T-helper 1 cell treated with Interleukin-12 subunit alpha and Interleukin-12 subunit beta and Interleukin-4 antibody, amounts not matched to agents 30 ng/mL and 1 ng/mL, for 36 hours (primary cell): ENCODE data around the gene ATPAF2. TPM values are rescaled to one million over a fixed set of nuclear protein-coding genes. Genes with fewer than 3 reads are reported as not detected.

Source experiments
- intact Hi-C: fragments of 100-400 bp; cut with micrococcal nuclease; formaldehyde crosslinking; loops from one replicate; pipeline ENCODE4 v1.15.1; 2024
- total RNA-seq: library from RNA; stranded (reverse); gene quantifications from 2 replicates; pipeline ENCODE4 v1.2.3, GENCODE V29; 2022

ATPAF2 gene
- total RNA-seq, 1 donor from 2014 or later = 33.2 TPM

DNA sequence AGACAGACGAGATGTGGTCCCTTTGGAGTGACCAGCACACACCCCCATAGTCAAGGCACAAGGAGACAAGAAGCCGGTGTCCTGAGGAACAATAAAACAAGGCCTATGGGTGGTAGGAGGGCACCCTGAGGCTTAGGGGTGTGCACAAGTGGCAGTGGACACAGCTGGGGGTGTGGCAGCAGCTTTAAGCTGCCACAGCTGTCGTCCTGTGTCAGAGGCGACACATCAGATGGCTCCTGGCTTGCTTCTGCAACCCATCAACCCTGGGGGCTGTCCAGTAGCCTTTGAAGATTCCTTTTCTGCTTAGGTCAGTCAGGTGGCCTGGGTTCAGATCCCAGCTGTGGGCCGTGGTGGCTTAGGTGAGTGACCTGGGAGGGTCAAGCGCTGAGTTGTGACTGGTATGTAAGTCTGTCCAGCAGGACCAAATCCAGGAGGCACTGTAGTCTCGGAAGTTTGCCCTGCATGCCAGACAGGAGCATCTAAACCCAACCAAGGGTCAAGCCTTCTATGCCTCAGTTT, 50.5 kb downstream of the ATPAF2 start:
- intact Hi-C loops = no loop called here

DNA sequence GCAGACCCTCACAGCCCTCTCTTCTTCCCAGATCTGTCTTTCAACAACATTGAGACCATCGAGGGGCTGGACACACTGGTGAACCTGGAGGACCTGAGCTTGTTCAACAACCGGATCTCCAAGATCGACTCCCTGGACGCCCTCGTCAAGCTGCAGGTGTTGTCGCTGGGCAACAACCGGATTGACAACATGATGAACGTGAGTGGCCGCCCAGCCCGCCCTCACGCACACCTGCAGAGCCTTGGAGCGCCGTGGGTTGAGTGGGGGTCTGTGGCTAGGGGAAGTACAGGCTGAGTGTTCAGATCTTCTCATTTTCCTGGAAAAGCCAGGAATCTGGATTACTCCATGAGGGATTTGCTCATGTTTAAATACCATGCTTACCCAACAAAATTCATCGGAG, 51.1 kb downstream of the ATPAF2 start:
- intact Hi-C loops = no loop called here

DNA sequence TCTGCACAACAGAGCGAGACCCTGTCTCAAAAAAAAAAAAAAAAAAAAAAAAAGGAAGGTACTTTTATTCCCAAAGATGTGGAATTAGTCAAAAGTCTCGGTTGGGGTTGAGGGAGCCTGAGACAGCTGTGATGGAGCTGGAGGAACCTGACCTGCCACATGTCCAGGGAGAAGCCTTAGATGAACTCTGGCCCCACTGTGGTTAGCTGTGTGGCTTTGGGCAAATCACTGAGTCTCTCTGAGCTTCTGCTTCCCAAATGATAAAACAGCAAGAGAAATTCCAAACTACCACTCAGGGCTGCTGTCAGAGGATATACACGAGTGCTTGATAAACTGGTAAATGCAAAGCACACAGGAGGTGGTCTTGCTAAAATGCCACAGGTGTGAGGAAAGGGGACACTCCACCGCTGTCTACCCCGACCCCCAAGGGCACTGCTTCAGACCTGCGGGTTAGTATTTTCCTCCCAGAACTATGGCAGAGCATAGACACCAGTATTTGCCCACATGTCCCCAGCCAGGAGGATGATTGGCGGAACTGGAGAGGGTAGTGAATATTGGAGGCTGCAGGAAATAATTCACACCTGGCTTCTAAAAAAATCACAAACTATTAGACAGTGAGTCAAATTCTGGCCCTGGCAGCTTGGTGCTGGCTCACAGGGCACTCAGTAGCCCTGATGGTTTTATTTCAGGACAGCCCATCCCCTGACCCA, 51.6 kb downstream of the ATPAF2 start:
- intact Hi-C loops = no loop called here

GRCh38 chr17:17985555-17985954, 53.4 kb downstream of the ATPAF2 start:
- intact Hi-C loops = no loop called here

DNA sequence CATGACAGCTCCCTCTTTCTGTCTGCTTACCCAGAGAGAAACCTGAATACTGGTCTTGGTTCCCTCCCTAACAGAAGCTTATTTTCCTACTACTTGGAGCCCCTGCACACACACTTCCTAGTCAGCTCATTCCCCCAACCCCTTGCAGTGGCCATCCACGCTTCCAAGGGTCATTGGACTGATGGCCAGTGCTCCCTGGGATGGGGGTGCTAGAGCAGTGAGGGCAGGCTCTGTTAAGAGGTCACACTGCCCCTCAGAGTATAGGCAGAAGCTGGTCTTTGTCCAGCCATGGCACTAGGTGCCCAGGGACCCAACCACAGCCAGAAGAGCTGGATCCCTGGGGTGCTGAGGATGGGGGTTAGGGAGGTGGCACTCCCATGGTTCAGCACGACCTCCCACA, 53.8 kb downstream of the ATPAF2 start:
- intact Hi-C loops = no loop called here

- intact Hi-C loops = no loop called here
Observed at GRCh38 chr17:17983776-17984175, 55.2 kb downstream of the ATPAF2 start.

- intact Hi-C loops = no loop called here
Observed at GRCh38 chr17:17983376-17983775, 55.6 kb downstream of the ATPAF2 start.

GRCh38 chr17:17982801-17983200, 56.2 kb downstream of the ATPAF2 start:
- intact Hi-C loops = no loop called here

DNA sequence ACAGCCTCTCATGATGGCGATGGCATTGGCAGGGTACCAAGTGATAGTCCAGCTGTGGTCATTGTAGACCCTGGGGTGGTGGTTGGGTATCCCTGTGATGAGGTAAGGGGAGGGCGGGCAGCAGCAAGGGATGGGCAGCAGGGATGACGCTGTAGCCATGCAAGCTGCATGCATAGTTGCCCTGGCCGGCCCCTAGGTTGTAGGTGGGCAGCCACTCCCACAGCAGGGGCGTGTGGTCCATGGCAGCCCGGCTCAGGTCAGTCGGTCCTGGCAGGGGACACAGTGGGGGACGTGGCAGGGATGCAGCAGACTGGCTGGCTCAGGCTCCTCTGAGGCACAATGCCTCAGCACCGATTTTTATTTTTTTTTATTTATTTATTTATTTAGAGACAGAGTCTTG, 57.6 kb downstream of the ATPAF2 start:
- intact Hi-C loops = no loop called here

DNA sequence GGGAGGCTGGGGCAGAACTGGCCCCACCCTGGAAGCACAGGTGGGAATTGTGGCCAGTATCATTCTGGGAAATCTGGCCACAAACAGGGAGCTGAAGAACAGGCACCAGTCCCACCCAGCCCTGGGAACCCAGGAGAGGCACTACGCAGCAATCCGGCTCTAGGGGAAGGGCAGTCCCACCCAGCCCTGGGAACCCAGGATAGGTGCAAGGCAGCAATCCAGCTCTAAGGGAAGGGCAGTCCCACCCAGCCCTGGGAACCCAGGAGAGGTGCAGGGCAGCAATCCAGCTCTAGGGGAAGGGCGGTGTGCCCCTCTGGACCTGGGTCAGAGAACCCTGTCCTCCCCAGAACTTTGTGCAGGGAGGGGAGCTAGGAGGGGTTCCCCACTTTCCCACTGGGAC, 59.2 kb downstream of the ATPAF2 start:
- intact Hi-C loops = loop anchor here (10.0 kb wide), 2 partner anchors 505 to 775 kb away; partner anchors contain the start of genes MED9 and PLD6

GRCh38 chr17:17978481-17979424, 60.2 kb downstream of the ATPAF2 start:
- intact Hi-C loops = loop anchor here (10.0 kb wide), 2 partner anchors 504 to 774 kb away; partner anchors contain the start of genes MED9 and PLD6

- intact Hi-C loops = loop anchor here (10.0 kb wide), 2 partner anchors 502 to 772 kb away; partner anchors contain the start of genes MED9 and PLD6
Observed at GRCh38 chr17:17976931-17977570, 61.9 kb downstream of the ATPAF2 start.

DNA sequence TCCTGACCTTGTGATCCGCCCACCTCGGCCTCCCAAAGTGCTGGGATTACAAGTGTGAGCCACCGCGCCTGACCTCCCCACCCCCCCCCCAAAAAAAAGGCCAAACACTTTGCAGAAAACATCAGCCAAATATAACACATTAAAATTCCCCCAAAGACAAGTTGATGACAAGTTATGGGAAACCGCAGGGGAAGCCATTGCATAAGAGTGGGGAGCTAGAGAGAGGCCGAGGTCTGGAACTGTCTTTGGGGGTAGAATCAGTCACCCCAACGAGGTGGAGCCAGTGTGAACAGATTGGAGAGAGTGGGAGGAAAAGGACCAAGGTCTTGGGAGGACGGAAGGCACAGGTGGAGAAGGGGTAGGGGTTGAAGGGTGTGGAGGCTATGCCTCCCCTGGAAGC, 63.5 kb downstream of the ATPAF2 start:
- intact Hi-C loops = loop anchor here (10.0 kb wide), 2 partner anchors 501 to 771 kb away; partner anchors contain the start of genes MED9 and PLD6

- intact Hi-C loops = loop anchor here (1.0 to 10.0 kb wide), 20 partner anchors 15 to 768 kb away; partner anchors contain the start of genes ALKBH5, ATPAF2, COPS3 and DRG2
Observed at GRCh38 chr17:17972952-17973254, 66.1 kb downstream of the ATPAF2 start.

DNA sequence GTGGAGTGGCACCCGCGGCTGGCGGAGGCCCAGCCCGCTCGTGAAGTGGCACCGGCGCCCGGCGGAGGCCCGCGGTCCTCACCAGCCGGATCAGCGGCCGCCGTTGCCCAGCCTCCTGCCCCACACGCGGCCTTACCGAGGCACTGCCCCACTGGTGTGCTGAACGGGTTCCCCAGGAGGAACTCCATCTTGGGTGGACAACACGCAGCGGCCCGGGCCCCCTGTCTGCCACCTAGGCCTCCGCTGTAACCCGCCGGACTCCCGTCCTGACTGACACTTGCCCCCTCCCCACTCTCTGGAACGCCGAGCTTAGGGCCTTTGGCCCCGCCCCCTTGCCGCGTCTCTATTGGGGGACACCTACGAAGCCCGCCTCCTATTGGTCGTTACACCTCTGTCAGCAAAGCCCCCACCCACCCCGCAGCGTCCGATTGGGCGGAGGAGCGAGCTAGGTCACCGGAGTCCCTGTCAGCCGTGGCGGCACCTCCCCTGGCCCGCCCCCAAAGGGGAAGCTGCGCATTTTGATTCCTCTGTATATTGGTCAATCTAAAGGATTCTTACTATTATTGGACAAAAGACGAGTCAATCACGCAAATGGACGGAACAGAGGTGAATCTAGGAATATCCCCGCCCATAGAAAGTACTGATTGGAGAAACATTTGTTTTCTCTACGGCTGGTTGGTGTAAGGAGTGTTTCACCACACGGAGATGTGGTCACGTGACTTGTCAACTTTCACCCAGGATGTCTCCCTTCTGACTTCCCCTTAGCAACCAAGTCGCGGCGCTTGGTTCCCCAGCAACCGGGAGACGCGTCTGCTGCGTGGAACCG, 66.6 kb downstream of the ATPAF2 start, which contains the start of the genes DRC3 and TOM1L2:
TSS of gene DRC3 (plus strand) at position 737 of the 826 bp plus-strand sequence. CDS start 4,737 bp downstream, outside the sequence.
TSS of gene TOM1L2 (minus strand) at position 275 of the 826 bp plus-strand sequence. CDS start at position 188, 87 bp downstream.
- intact Hi-C loops = loop anchor here (1.0 to 10.0 kb wide), 20 partner anchors 14 to 768 kb away; partner anchors contain the start of genes ALKBH5, ATPAF2, COPS3 and DRG2

- intact Hi-C loops = loop anchor here (1.0 to 10.0 kb wide), 20 partner anchors 13 to 767 kb away; partner anchors contain the start of genes ALKBH5, ATPAF2, COPS3 and DRG2
Observed at GRCh38 chr17:17971431-17972125, 67.4 kb downstream of the ATPAF2 start.

- intact Hi-C loops = loop anchor here (5.0 to 10.0 kb wide), 4 partner anchors 286 to 766 kb away; partner anchors contain the start of genes COPS3, FLII, MED9 and PLD6
Observed at GRCh38 chr17:17970699-17971430, 68.1 kb downstream of the ATPAF2 start.
